HepG2 (cell line): ENCODE data around the gene GLOD4.

Experiments
- CTCF ChIP-seq: sonication (generic); formaldehyde crosslinking; IDR thresholded peaks from 2 replicates; pipeline ENCODE4 v1.5.0; 2020; ENCODE audit warnings: mild to moderate bottlenecking, missing genetic modification reagents, moderate library complexity
- JUND ChIP-seq: sonication (generic); formaldehyde crosslinking; IDR thresholded peaks from 2 replicates; pipeline ENCODE4 v1.8.0; 2022; ENCODE audit warnings: mild to moderate bottlenecking, missing genetic modification reagents
- KDM1A ChIP-seq: IDR thresholded peaks from 2 replicates; pipeline ENCODE4 v1.6.1; 2016; ENCODE audit warnings: missing compliant biosample characterization
- MYNN ChIP-seq: sonication (generic); formaldehyde crosslinking; IDR thresholded peaks from 2 replicates; pipeline ENCODE4 v1.4.0; 2020; ENCODE audit warnings: mild to moderate bottlenecking, low read depth, missing genetic modification reagents
- NFATC3 ChIP-seq: sonication (generic); formaldehyde crosslinking; IDR thresholded peaks from 2 replicates; pipeline ENCODE4 v1.5.1; 2020; ENCODE audit warnings: mild to moderate bottlenecking, missing genetic modification reagents
- POLR2AphosphoS5 ChIP-seq: IDR thresholded peaks from 2 replicates; pipeline ENCODE4 v1.6.1; 2012; ENCODE audit warnings: low read depth, low read length
- RAD21 ChIP-seq: fragments of 450-650 bp; formaldehyde crosslinking; IDR thresholded peaks from 2 replicates; pipeline ENCODE4 v1.5.0; 2020; ENCODE audit warnings: mild to moderate bottlenecking
- RFXANK ChIP-seq: IDR thresholded peaks from 2 replicates; pipeline ENCODE4 v1.6.1; 2016
- TAF1 ChIP-seq: sonication (generic); formaldehyde crosslinking; IDR thresholded peaks from 2 replicates; pipeline ENCODE4 v1.4.0; 2020; ENCODE audit warnings: missing genetic modification reagents
- ZMAT5 ChIP-seq: sonication (generic); formaldehyde crosslinking; IDR thresholded peaks from 2 replicates; pipeline ENCODE4 v1.5.0; 2020; ENCODE audit warnings: mild to moderate bottlenecking, low read depth, missing genetic modification reagents, borderline replicate concordance
- ZSCAN22 ChIP-seq: sonication (generic); formaldehyde crosslinking; IDR thresholded peaks from 2 replicates; pipeline ENCODE4 v1.4.0; 2020; ENCODE audit warnings: mild to moderate bottlenecking, missing genetic modification reagents

- TF ChIP-seq RFXANK (CRISPR knock-in tag) (no peak), ZMAT5 (CRISPR knock-in tag) (no peak), CTCF (no peak), ZSCAN22 (no peak), RAD21 (CRISPR knock-in tag) (no peak), KDM1A (CRISPR knock-in tag) (no peak), POLR2AphosphoS5 (no peak), NFATC3 (CRISPR knock-in tag) (no peak), TAF1 (CRISPR knock-in tag) (no peak), MYNN (CRISPR knock-in tag) (no peak), JUND (no peak)
Measured at GRCh38 chr17:728911-729310, 53.2 kb downstream of the GLOD4 start.
